Neural cell (in vitro differentiated cells): Measurements from ENCODE around the gene RAPGEF5. TPM values are rescaled to one million over a fixed set of nuclear protein-coding genes. Genes with fewer than 3 reads are reported as not detected.

ENCODE experiments used
- H2AFZ ChIP-seq: fragments of 200-600, 300-800 bp; sonication (generic), shearing (Covaris generic); 2 replicates; pipeline ENCODE4 v1.6.0; 2014; ENCODE audit warnings: low read depth, mild to moderate bottlenecking, antibody characterized with exemption, low read length, moderate library complexity
- H3F3A ChIP-seq: fragments of 200-600 bp; shearing (Covaris generic); 2 replicates; pipeline ENCODE4 v1.6.1; 2016; ENCODE audit warnings: mild to moderate bottlenecking, moderate library complexity, mixed read lengths, antibody characterized with exemption, low read length; ENCODE audit not compliant: insufficient read depth, poor library complexity, severe bottlenecking
- H3K27ac ChIP-seq: fragments of 200-600, 300-800 bp; sonication (generic), shearing (Covaris generic); 2 replicates; pipeline ENCODE4 v1.5.1; 2014; ENCODE audit warnings: mild to moderate bottlenecking, low read length, moderate library complexity
- H3K27me3 ChIP-seq: fragments of 300-800, 200-600 bp; sonication (generic), shearing (Covaris generic); 2 replicates; pipeline ENCODE4 v1.6.0; 2014; ENCODE audit warnings: mild to moderate bottlenecking, low read depth, low read length, moderate library complexity; ENCODE audit not compliant: insufficient read depth
- H3K36me3 ChIP-seq: fragments of 300-800, 200-600 bp; sonication (generic), shearing (Covaris generic); 2 replicates; pipeline ENCODE4 v1.5.1; 2014; ENCODE audit warnings: mild to moderate bottlenecking, antibody characterized with exemption, low read length, moderate library complexity; ENCODE audit not compliant: insufficient read depth
- H3K4me2 ChIP-seq: fragments of 300-800, 200-600 bp; sonication (generic), shearing (Covaris generic); 2 replicates; pipeline ENCODE4 v1.6.0; 2014; ENCODE audit warnings: mild to moderate bottlenecking, low read length
- H3K4me3 ChIP-seq: fragments of 300-800, 200-600 bp; sonication (generic), shearing (Covaris generic); 2 replicates; pipeline ENCODE4 v1.5.1; 2014; ENCODE audit warnings: mild to moderate bottlenecking, low read length, moderate library complexity
- H3K79me2 ChIP-seq: fragments of 200-600 bp; shearing (Covaris generic); replicated peaks from 2 replicates; pipeline ENCODE4 v1.6.0; 2014; ENCODE audit warnings: mild to moderate bottlenecking, low read length, moderate library complexity; ENCODE audit not compliant: insufficient read depth
- H3K9ac ChIP-seq: fragments of 300-800, 200-600 bp; sonication (generic), shearing (Covaris generic); 2 replicates; pipeline ENCODE4 v1.6.1; 2016; ENCODE audit warnings: mild to moderate bottlenecking, low read length, mixed read lengths
- H3K9me2 ChIP-seq: fragments of 200-600 bp; shearing (Covaris generic); 2 replicates; pipeline ENCODE4 v1.6.1; 2016; ENCODE audit warnings: mild to moderate bottlenecking, low read length, mixed read lengths; ENCODE audit not compliant: insufficient read depth
- H3K9me3 ChIP-seq: fragments of 200-600, 300-800 bp; sonication (generic), shearing (Covaris generic); 2 replicates; pipeline ENCODE4 v1.6.1; 2016; ENCODE audit warnings: mild to moderate bottlenecking, mixed run types, low read length, moderate library complexity, mixed read lengths
- H4K20me1 ChIP-seq: fragments of 200-600 bp; shearing (Covaris generic); 2 replicates; pipeline ENCODE4 v1.6.1; 2016; ENCODE audit warnings: mild to moderate bottlenecking, mixed run types; ENCODE audit not compliant: insufficient read depth
- CTCF ChIP-seq: fragments of 450-650 bp; IDR thresholded peaks from 2 replicates; pipeline ENCODE4 v1.5.1; 2014; ENCODE audit warnings: antibody characterized with exemption, mild to moderate bottlenecking, moderate library complexity; ENCODE audit not compliant: poor library complexity, severe bottlenecking
- EP300 ChIP-seq: fragments of 450-650 bp; conservative IDR thresholded peaks from 2 replicates; pipeline ENCODE4 v1.6.1; 2014; ENCODE audit warnings: antibody characterized with exemption, mild to moderate bottlenecking, moderate library complexity; ENCODE audit not compliant: poor library complexity, severe bottlenecking
- EZH2 ChIP-seq: fragments of 200-600, 300-800 bp; shearing (Covaris generic), sonication (generic); IDR thresholded peaks from 2 replicates; pipeline ENCODE4 v1.6.1; 2014; ENCODE audit warnings: antibody characterized with exemption, low read length, borderline replicate concordance, mild to moderate bottlenecking; ENCODE audit not compliant: insufficient read depth, poor library complexity, severe bottlenecking
- MXI1 ChIP-seq: fragments of 450-650 bp; conservative IDR thresholded peaks from 2 replicates; pipeline ENCODE4 v1.6.1; 2014; ENCODE audit warnings: antibody characterized with exemption, mild to moderate bottlenecking; ENCODE audit not compliant: poor library complexity, severe bottlenecking
- POLR2AphosphoS5 ChIP-seq: IDR thresholded peaks from 2 replicates; pipeline ENCODE4 v1.6.1; 2012
- RAD21 ChIP-seq: fragments of 450-650 bp; conservative IDR thresholded peaks from 2 replicates; pipeline ENCODE4 v1.6.1; 2014; ENCODE audit warnings: antibody characterized with exemption, mild to moderate bottlenecking, moderate library complexity
- REST ChIP-seq: IDR thresholded peaks from 2 replicates; pipeline ENCODE4 v1.6.1; 2012; ENCODE audit warnings: borderline replicate concordance
- SMC3 ChIP-seq: fragments of 450-650 bp; conservative IDR thresholded peaks from 2 replicates; pipeline ENCODE4 v1.6.1; 2014; ENCODE audit warnings: antibody characterized with exemption, mild to moderate bottlenecking, moderate library complexity; ENCODE audit not compliant: poor library complexity
- TAF1 ChIP-seq: IDR thresholded peaks from 2 replicates; pipeline ENCODE4 v1.6.1; 2012; ENCODE audit warnings: low read depth
- polyA plus RNA-seq: library from polyadenylated mRNA; depleted of rRNA; stranded (reverse); fragments of >200 nt; gene quantifications from 2 replicates; pipeline ENCODE4 v1.2.3, GENCODE V29; 2014

RAPGEF5 gene
- polyA plus RNA-seq, 1 donor from 2014 or later, result 48.0 TPM

GRCh38 chr7:22278660-22279059 is 78.3 kb downstream of the RAPGEF5 start:
- no peak overlapping the region for H3K4me3 ChIP-seq
- no peaks in the 10 kb centered on the region for H3K36me3 ChIP-seq
- no peaks in the 10 kb centered on the region for H3F3A ChIP-seq
- H3K27me3 ChIP-seq, result no peaks in the 10 kb centered on the region
- H3K9ac ChIP-seq, result no peak overlapping the region
- H3K4me2 ChIP-seq, result no peak overlapping the region
- no peak overlapping the region for H2AFZ ChIP-seq
- no peaks in the 10 kb centered on the region for H3K9me2 ChIP-seq
- no peaks in the 10 kb centered on the region for H3K79me2 ChIP-seq
- no peaks in the 10 kb centered on the region for H4K20me1 ChIP-seq
- TF ChIP-seq REST (no peak), TAF1 (no peak), SMC3 (no peak), RAD21 (no peak), MXI1 (no peak), CTCF (no peak), EZH2 (no peak), POLR2AphosphoS5 (no peak), EP300 (no peak)
- no peak overlapping the region for H3K27ac ChIP-seq
- no peaks in the 10 kb centered on the region for H3K9me3 ChIP-seq

- Histone ChIP-seq H3K36me3 (no peaks in the 10 kb centered on the region), H3K9me3 (no peaks in the 10 kb centered on the region), H3K4me3 (no peak overlapping the region), H3K27me3 (no peaks in the 10 kb centered on the region), H3K9me2 (no peaks in the 10 kb centered on the region), H3K79me2 (no peaks in the 10 kb centered on the region), H2AFZ (no peak overlapping the region), H3K4me2 (no peak overlapping the region), H4K20me1 (no peaks in the 10 kb centered on the region), H3K27ac (no peak overlapping the region), H3K9ac (no peak overlapping the region), H3F3A (no peaks in the 10 kb centered on the region)
- TF ChIP-seq TAF1, result no peak
- TF ChIP-seq POLR2AphosphoS5, result no peak
- TF ChIP-seq EZH2, result no peak
- no peak for TF ChIP-seq CTCF
These were observed 79.6 kb downstream of the RAPGEF5 start for GRCh38 chr7:22277375-22277774.
